Measurements from ENCODE around the gene CLIC4.
A peak's percentile ranks its signal among the peaks of the same experiment; 100 is the strongest.

CLIC4 gene

DNA sequence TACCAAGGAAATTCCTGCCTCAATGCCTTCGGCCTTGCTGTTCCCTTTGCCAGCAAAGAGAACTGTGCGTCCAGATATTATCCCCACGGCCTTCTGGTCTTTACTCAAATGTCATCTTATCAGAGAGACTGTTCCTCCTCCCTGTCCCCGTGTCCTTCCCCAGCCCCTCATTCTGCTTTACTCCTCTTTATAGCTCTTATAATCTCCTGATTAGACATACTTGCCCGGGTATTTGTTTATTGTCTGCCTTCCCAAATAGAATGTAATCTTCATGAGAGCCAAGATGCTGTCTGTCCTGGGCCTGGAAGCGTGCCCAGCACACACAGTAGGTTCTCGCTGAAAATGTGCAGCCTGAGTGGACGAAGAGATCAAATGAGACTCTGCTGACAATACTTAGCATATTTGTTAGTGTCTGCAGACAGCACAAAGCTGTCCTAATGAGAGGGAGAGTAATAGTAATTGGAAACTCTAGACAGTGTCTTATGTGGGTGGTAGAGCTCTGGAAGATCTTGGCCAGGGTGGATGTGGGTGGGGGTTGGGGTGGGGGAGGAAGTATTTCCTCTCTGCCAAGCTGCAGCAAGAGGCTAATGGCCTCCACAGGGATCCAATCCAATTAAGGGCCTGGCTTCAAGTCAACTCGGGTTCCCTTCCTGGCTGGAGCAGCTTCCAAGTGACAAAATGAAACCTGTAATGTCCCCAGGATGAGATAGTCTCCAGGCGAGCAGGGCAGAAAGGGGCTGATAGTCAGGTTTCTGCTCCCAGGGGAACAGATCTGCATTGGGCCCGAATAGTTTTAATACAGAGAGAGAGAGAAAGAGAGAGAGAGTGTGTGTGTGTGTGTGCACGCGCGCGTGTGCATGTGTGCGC is 9.5 kb upstream of the CLIC4 start:
- Histone ChIP-seq H3K79me2 (ENCODE audit: control insufficient read depth, insufficient read depth, low read length, unreplicated experiment) (no peaks in the 10 kb centered on the region), H3K27me3 (ENCODE audit: insufficient read depth, low read length) (no peaks in the 10 kb centered on the region), H2AFZ (ENCODE audit: low read length, unreplicated experiment) (peak overlapping the region; percentile 98), H3K36me3 (ENCODE audit: insufficient read depth, low read length) (no peaks in the 10 kb centered on the region), H3K4me3 (ENCODE audit: low read depth, low read length) (no peak overlapping the region), H3K4me1 (ENCODE audit: control insufficient read depth, insufficient read depth, low read length, unreplicated experiment) (peaks cover 12% of the 10 kb centered on the region), H3K27ac (ENCODE audit: low read depth, low read length) (no peak overlapping the region)

GRCh38 chr1:24737368-24738117 is 7.7 kb upstream of the CLIC4 start:
- Histone ChIP-seq H3K36me3 (ENCODE audit: insufficient read depth, low read length) (no peaks in the 10 kb centered on the region), H3K27ac (ENCODE audit: low read depth, low read length) (no peak overlapping the region), H3K79me2 (ENCODE audit: control insufficient read depth, insufficient read depth, low read length, unreplicated experiment) (no peaks in the 10 kb centered on the region), H2AFZ (ENCODE audit: low read length, unreplicated experiment) (no peak overlapping the region), H3K27me3 (ENCODE audit: insufficient read depth, low read length) (no peaks in the 10 kb centered on the region), H3K4me1 (ENCODE audit: control insufficient read depth, insufficient read depth, low read length, unreplicated experiment) (peaks cover 18% of the 10 kb centered on the region), H3K4me3 (ENCODE audit: low read depth, low read length) (no peak overlapping the region)

DNA sequence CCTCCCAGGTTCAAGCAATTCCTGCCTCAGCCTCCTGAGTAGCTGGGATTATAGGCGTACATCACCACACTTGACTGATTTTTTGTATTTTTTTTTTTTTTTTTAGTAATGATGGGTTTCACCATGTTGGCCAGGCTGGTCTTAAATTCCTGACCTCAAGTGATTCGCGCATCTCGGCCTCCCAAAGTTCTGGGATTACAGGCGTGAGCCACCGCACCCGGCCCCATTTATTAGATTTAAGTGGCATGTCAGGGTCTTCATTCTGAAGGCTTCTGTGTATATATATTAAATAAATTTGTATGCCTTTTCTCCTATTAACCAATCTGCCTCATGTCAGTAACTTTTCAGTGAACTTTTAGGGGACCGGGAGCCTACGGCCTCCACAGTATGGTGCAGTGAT is 6.0 kb upstream of the CLIC4 start:
- Histone ChIP-seq H3K27ac (ENCODE audit: low read depth, low read length) (no peak overlapping the region), H3K4me1 (ENCODE audit: control insufficient read depth, insufficient read depth, low read length, unreplicated experiment) (peaks cover 35% of the 10 kb centered on the region), H3K36me3 (ENCODE audit: insufficient read depth, low read length) (no peaks in the 10 kb centered on the region), H3K27me3 (ENCODE audit: insufficient read depth, low read length) (no peaks in the 10 kb centered on the region), H3K4me3 (ENCODE audit: low read depth, low read length) (no peak overlapping the region), H2AFZ (ENCODE audit: low read length, unreplicated experiment) (no peak overlapping the region), H3K79me2 (ENCODE audit: control insufficient read depth, insufficient read depth, low read length, unreplicated experiment) (no peaks in the 10 kb centered on the region)

GRCh38 chr1:24742090-24742938 is 2.9 kb upstream of the CLIC4 start:
- H2AFZ ChIP-seq (ENCODE audit: low read length, unreplicated experiment), result no peak overlapping the region
- H3K27ac ChIP-seq (ENCODE audit: low read depth, low read length), result peak overlapping the region; percentile 65
- peaks cover 20% of the 10 kb centered on the region for H3K79me2 ChIP-seq (ENCODE audit: control insufficient read depth, insufficient read depth, low read length, unreplicated experiment)
- no peak overlapping the region for H3K4me3 ChIP-seq (ENCODE audit: low read depth, low read length)
- 0 out of 2 replicates have a peak, but pooled peaks cover 3% of the 10 kb centered on the region for H3K36me3 ChIP-seq (ENCODE audit: insufficient read depth, low read length)
- peaks cover 24% of the 10 kb centered on the region for H3K4me1 ChIP-seq (ENCODE audit: control insufficient read depth, insufficient read depth, low read length, unreplicated experiment)
- no peaks in the 10 kb centered on the region for H3K27me3 ChIP-seq (ENCODE audit: insufficient read depth, low read length)

GRCh38 chr1:24743404-24744211 is 1.6 kb upstream of the CLIC4 start:
- Histone ChIP-seq H3K27me3 (ENCODE audit: insufficient read depth, low read length) (no peaks in the 10 kb centered on the region), H3K27ac (ENCODE audit: low read depth, low read length) (peak overlapping the region; percentile 65), H3K4me1 (ENCODE audit: control insufficient read depth, insufficient read depth, low read length, unreplicated experiment) (peaks cover 30% of the 10 kb centered on the region), H2AFZ (ENCODE audit: low read length, unreplicated experiment) (peak overlapping the region; percentile 72), H3K4me3 (ENCODE audit: low read depth, low read length) (peak overlapping the region; percentile 43), H3K36me3 (ENCODE audit: insufficient read depth, low read length) (0 out of 2 replicates have a peak, but pooled peaks cover 3% of the 10 kb centered on the region), H3K79me2 (ENCODE audit: control insufficient read depth, insufficient read depth, low read length, unreplicated experiment) (peaks cover 33% of the 10 kb centered on the region)

DNA sequence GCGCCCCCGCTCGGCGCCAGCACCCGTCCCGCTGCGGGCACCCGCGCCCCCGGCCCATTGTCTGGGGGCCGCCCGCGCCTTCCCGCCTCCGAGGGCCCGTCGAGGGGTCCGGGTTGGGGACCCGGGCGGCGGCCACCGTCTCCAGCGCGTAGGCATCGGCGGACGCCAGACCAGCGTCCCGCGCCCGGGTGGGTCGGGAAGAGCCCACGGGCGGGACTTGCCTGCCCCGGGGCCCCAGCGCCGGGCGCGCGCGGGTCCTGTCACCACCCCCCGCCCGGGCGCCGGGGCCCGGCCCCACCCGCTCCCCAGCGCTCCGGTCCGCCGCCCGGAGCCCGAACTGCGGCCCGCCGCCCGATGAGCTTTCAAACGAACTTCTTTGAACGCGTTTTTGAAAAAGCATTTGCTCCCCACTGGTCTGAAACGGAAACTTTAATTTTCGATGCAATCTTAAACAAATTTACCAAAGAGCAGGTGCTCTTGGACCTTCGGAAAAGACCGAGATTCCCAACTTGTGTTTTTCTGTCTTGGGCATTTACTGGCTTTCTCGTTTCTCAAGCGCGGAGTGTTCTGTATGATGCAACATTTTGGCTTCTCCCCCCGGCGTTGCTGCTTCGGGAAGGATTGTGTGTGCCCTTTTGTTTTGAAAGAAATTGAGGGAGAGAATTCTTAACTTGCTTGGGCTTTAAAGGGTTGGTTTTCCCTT is 615 bp downstream of the CLIC4 start:
- Histone ChIP-seq H2AFZ (ENCODE audit: low read length, unreplicated experiment) (peak overlapping the region; percentile 28), H3K27ac (ENCODE audit: low read depth, low read length) (peak overlapping the region; percentile 81), H3K79me2 (ENCODE audit: control insufficient read depth, insufficient read depth, low read length, unreplicated experiment) (peaks cover 54% of the 10 kb centered on the region)

GRCh38 chr1:24748191-24749121 is 3.2 kb downstream of the CLIC4 start:
- peak overlapping the region; percentile 98 for H3K4me3 ChIP-seq (ENCODE audit: low read depth, low read length)
- peaks cover 49% of the 10 kb centered on the region for H3K4me1 ChIP-seq (ENCODE audit: control insufficient read depth, insufficient read depth, low read length, unreplicated experiment)

More for the DNA sequence above, 615 bp downstream of the CLIC4 start:
- Histone ChIP-seq H3K4me3 (ENCODE audit: low read depth, low read length) (peak overlapping the region; percentile 98), H3K27me3 (ENCODE audit: insufficient read depth, low read length) (no peaks in the 10 kb centered on the region), H3K36me3 (ENCODE audit: insufficient read depth, low read length) (peaks cover 3% of the 10 kb centered on the region; the same call in 1 of the 2 replicates), H3K4me1 (ENCODE audit: control insufficient read depth, insufficient read depth, low read length, unreplicated experiment) (peaks cover 46% of the 10 kb centered on the region)

DNA sequence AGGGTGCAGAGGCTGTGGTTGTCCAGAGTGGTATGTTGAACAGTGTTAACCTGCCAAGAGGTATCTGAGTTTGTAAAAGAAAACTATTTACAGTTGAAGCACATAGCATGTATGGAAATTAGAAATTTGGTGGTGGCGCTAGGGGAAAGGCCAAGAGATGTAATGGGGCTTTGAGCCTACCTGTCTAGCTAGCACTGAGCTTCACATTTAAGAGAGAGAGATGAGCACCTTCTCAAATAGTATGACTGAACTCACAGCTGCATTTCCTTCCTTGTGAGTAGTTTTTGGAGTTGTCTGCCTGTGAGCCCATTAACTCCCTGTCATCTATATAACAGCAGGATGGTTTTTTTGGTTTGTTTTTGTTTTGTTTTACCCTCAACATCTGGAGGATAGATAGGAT is 4.0 kb downstream of the CLIC4 start:
- Histone ChIP-seq H2AFZ (ENCODE audit: low read length, unreplicated experiment) (no peak overlapping the region), H3K4me3 (ENCODE audit: low read depth, low read length) (no peak overlapping the region), H3K27me3 (ENCODE audit: insufficient read depth, low read length) (no peaks in the 10 kb centered on the region), H3K79me2 (ENCODE audit: control insufficient read depth, insufficient read depth, low read length, unreplicated experiment) (peaks cover 87% of the 10 kb centered on the region), H3K36me3 (ENCODE audit: insufficient read depth, low read length) (peaks cover 3% of the 10 kb centered on the region; the same call in 1 of the 2 replicates), H3K4me1 (ENCODE audit: control insufficient read depth, insufficient read depth, low read length, unreplicated experiment) (peaks cover 49% of the 10 kb centered on the region), H3K27ac (ENCODE audit: low read depth, low read length) (no peak overlapping the region)

More at GRCh38 chr1:24748191-24749121, 3.2 kb downstream of the CLIC4 start:
- Histone ChIP-seq H3K27ac (ENCODE audit: low read depth, low read length) (no peak overlapping the region), H3K27me3 (ENCODE audit: insufficient read depth, low read length) (no peaks in the 10 kb centered on the region), H2AFZ (ENCODE audit: low read length, unreplicated experiment) (no peak overlapping the region), H3K36me3 (ENCODE audit: insufficient read depth, low read length) (peaks cover 3% of the 10 kb centered on the region; the same call in 1 of the 2 replicates), H3K79me2 (ENCODE audit: control insufficient read depth, insufficient read depth, low read length, unreplicated experiment) (peaks cover 79% of the 10 kb centered on the region)
